MCF 10A (cell line): Measurements from ENCODE around the gene DISP1. TPM values are rescaled to one million over a fixed set of nuclear protein-coding genes. Genes with fewer than 3 reads are reported as not detected.

ENCODE experiments used
- BruUV-seq: library from RNA; stranded (reverse); fragments of 400-500 nt; replicated peaks from 2 replicates; lab custom pipeline; 2021; lab: Mats Ljungman, UMichigan
- CTCF ChIA-PET: fragments of 300-600 bp; sonication (Branson Sonifier 250); formaldehyde crosslinking; extraction: SDS; loops from one replicate; lab custom pipeline; 2021; ENCODE audit warnings: antibody characterized with exemption, inconsistent platforms; lab: Yijun Ruan, JAX
- POLR2A ChIA-PET: fragments of 300-600, 350-650 bp; sonication (Branson Sonifier 250); formaldehyde crosslinking; extraction: SDS; loops from one replicate; lab custom pipeline; 2020; ENCODE audit warnings: antibody characterized with exemption, inconsistent platforms; lab: Yijun Ruan, JAX
- DNase-seq: peaks from one replicate; pipeline ENCODE4 v3.0.0-alpha.2; 2018; ENCODE audit not compliant: unreplicated experiment
- H3K27ac Mint-ChIP-seq: one replicate; pipeline ENCODE4 v1.8.0; 2022; ENCODE audit warnings: mild to moderate bottlenecking, low read depth, mixed read lengths; ENCODE audit not compliant: unreplicated experiment
- H3K27me3 Mint-ChIP-seq: one replicate; pipeline ENCODE4 v1.8.0; 2022; ENCODE audit warnings: mixed read lengths; ENCODE audit not compliant: insufficient read depth, unreplicated experiment
- H3K36me3 Mint-ChIP-seq: one replicate; pipeline ENCODE4 v1.8.0; 2022; ENCODE audit warnings: mild to moderate bottlenecking, moderate library complexity, mixed read lengths; ENCODE audit not compliant: insufficient read depth, unreplicated experiment
- H3K4me1 Mint-ChIP-seq: one replicate; pipeline ENCODE4 v1.8.0; 2022; ENCODE audit warnings: mixed read lengths; ENCODE audit not compliant: insufficient read depth, unreplicated experiment
- H3K4me3 Mint-ChIP-seq: one replicate; pipeline ENCODE4 v1.8.0; 2022; ENCODE audit warnings: mild to moderate bottlenecking, moderate library complexity, mixed read lengths; ENCODE audit not compliant: unreplicated experiment
- H3K9me3 Mint-ChIP-seq: one replicate; pipeline ENCODE4 v1.8.0; 2022; ENCODE audit warnings: mixed read lengths; ENCODE audit not compliant: unreplicated experiment
- intact Hi-C: fragments of 100-400 bp; cut with micrococcal nuclease; formaldehyde crosslinking; loops from 2 replicates; pipeline ENCODE4 v1.14.1; 2022
- total RNA-seq: library from RNA; stranded (reverse); gene quantifications from 2 replicates; pipeline ENCODE4 v1.2.3, GENCODE V29; 2022
- TF ChIP-seq, protein P1 (sequence below): fragments of 200-600 bp; IDR thresholded peaks from one replicate; pipeline ENCODE4 v1.8.0; 2022; ENCODE audit warnings: antibody characterized with exemption, mild to moderate bottlenecking; ENCODE audit not compliant: unreplicated experiment

Gene DISP1
- total RNA-seq, 1 experiment from 2014 or later = 6.7 TPM

DNA sequence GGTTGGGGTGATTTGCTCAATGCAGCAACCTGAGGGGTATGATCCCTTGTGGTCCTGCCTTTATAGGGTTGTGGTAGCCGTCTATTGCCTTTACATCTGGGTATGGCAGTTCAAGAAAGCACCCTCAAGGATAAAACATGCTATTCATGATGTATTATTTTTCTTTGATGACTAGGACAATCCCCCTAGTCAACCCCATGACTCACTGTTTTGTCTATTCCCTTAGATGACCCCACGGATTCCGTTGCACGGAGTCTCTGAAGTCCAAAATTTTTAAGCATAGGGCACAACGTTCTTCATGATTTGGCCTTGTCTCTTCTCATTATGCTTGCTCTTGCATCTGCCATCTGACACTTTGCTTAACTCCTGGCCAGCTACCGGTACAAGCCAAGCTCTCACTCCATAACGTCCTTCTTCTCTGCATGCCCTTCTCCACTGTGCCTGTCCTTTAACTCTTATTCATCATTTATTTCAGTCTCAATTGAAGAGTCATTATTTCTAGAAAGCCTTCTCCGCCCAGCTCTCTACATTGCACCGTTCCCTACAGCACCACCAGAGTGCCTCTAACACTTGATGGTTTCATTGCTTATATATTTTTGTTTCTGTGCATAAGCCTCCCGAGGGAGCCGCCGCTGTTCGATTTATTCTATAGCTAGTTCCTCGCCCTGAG, 838 bp upstream of the DISP1 start:
- no peak for DNase-seq
- intact Hi-C loops = loop anchor here (10.0 kb wide), 1 partner anchor 441 kb away; no protein-coding TSS in a partner anchor
- Mint-ChIP-seq H3K9me3 (no peaks in the 10 kb centered on the region), H3K4me3 (peak overlapping the region; percentile 96), H3K36me3 (no peaks in the 10 kb centered on the region), H3K4me1 (peaks cover 27% of the 10 kb centered on the region), H3K27me3 (no peaks in the 10 kb centered on the region), H3K27ac (no peak overlapping the region)
- TF ChIP-seq, protein P1, sequence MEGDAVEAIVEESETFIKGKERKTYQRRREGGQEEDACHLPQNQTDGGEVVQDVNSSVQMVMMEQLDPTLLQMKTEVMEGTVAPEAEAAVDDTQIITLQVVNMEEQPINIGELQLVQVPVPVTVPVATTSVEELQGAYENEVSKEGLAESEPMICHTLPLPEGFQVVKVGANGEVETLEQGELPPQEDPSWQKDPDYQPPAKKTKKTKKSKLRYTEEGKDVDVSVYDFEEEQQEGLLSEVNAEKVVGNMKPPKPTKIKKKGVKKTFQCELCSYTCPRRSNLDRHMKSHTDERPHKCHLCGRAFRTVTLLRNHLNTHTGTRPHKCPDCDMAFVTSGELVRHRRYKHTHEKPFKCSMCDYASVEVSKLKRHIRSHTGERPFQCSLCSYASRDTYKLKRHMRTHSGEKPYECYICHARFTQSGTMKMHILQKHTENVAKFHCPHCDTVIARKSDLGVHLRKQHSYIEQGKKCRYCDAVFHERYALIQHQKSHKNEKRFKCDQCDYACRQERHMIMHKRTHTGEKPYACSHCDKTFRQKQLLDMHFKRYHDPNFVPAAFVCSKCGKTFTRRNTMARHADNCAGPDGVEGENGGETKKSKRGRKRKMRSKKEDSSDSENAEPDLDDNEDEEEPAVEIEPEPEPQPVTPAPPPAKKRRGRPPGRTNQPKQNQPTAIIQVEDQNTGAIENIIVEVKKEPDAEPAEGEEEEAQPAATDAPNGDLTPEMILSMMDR = no peak
- ChIA-PET POLR2A (interaction anchor here (0.6 kb wide), 2 partner anchors 59 to 60 kb away, joined by 3 read pairs; no protein-coding TSS in a partner anchor), CTCF (interaction anchor here (1.0 to 2.3 kb wide), 5 partner anchors 14 to 276 kb away, joined by 3 to 7 read pairs (median 4); no protein-coding TSS in a partner anchor)
- BruUV-seq = no TSS peak

DNA sequence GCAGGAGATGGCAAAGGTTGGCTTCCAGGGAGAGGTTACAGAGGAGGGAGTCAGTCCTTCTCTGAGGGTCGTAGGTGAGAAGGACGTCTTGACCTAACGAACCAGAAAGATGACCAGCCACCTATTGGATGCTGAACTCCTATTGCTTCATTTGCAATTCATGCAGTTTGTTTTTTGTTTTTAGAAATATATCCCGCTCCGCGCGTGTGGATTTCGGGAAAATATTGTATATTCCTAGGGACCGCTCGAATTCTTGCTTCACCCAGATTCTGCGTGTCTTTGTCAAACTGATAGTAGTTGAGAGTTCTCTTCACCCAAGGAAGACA, 564 bp downstream of the DISP1 start:
- intact Hi-C loops = loop anchor here (5.0 to 10.0 kb wide), 2 partner anchors 177 to 439 kb away; no protein-coding TSS in a partner anchor
- H3K4me3 Mint-ChIP-seq = peak overlapping the region; percentile 96
- CTCF ChIA-PET = interaction anchor here (0.7 to 2.8 kb wide), 10 partner anchors 8 to 274 kb away, joined by 3 to 20 read pairs (median 3); no protein-coding TSS in a partner anchor
- H3K36me3 Mint-ChIP-seq = no peaks in the 10 kb centered on the region
- BruUV-seq = TSS peak; percentile 56
- H3K9me3 Mint-ChIP-seq = no peaks in the 10 kb centered on the region
- DNase-seq = no peak
- peaks cover 34% of the 10 kb centered on the region for H3K4me1 Mint-ChIP-seq
- peak overlapping the region; percentile 96 for H3K27ac Mint-ChIP-seq
- H3K27me3 Mint-ChIP-seq = no peaks in the 10 kb centered on the region
- TF ChIP-seq, protein P1 = no peak
- POLR2A ChIA-PET = interaction anchor here (0.7 to 2.5 kb wide), 13 partner anchors 9 to 685 kb away, joined by 3 to 15 read pairs (median 4); no protein-coding TSS in a partner anchor

DNA sequence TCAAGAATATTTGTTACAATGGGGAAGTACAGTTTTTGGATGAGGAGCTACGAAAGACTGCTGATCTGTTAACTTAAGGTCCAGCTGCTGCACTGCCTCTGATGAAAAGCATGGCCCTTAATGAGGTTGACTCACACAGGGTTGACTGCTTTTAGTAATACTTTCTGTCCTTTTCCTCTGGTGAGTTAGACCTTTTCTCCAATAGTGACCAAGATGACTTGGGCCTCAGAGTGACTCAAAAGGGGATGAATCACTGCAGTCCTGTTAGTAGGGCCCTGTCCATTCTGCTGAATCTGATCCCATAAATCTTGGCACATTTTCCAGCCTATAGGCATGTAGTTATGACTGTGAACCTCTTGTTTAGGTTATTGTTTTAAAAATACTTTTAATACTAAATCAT, 2.7 kb downstream of the DISP1 start:
- peaks cover 35% of the 10 kb centered on the region for H3K4me1 Mint-ChIP-seq
- H3K27me3 Mint-ChIP-seq = no peaks in the 10 kb centered on the region
- no peaks in the 10 kb centered on the region for H3K9me3 Mint-ChIP-seq
- intact Hi-C loops = loop anchor here (5.0 to 10.0 kb wide), 2 partner anchors 175 to 437 kb away; no protein-coding TSS in a partner anchor
- H3K36me3 Mint-ChIP-seq = no peaks in the 10 kb centered on the region
- BruUV-seq = no TSS peak
- TF ChIP-seq, protein P1 = no peak
- CTCF ChIA-PET = interaction anchor here (0.6 to 2.8 kb wide), 8 partner anchors 9 to 1029 kb away, joined by 3 to 20 read pairs (median 4); partner anchors contain the start of gene FAM177B
- POLR2A ChIA-PET = interaction anchor here (0.5 to 2.5 kb wide), 9 partner anchors 12 to 959 kb away, joined by 3 to 15 read pairs (median 4); partner anchors contain the start of genes AIDA and BROX
- peak overlapping the region; percentile 10 for H3K27ac Mint-ChIP-seq
- peak; percentile 98 for DNase-seq
- H3K4me3 Mint-ChIP-seq = no peak overlapping the region

DNA sequence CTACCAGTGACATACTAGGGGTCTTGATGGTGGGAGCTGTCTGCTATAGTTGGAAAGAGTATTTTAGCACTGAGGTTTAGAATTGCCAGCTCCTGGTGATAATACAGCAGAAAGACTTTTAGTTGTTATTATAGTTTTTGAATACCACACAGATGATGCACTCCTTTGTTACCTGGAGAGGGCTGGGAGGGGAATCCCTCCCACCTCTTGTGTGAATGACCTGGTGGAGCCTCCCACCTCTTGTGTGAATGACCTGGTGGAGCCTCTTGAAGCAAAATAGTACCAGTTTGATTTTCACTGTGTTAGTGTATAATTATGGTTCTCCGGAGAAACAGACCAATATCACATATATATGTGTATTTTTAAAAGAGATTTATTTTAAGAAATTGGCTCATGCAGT, 3.3 kb downstream of the DISP1 start:
- DNase-seq = no peak
- BruUV-seq = no TSS peak
- H3K27me3 Mint-ChIP-seq = no peaks in the 10 kb centered on the region
- H3K9me3 Mint-ChIP-seq = no peaks in the 10 kb centered on the region
- TF ChIP-seq, protein P1 = no peak
- H3K4me3 Mint-ChIP-seq = no peak overlapping the region
- peak overlapping the region; percentile 10 for H3K27ac Mint-ChIP-seq
- ChIA-PET CTCF (interaction anchor here (0.6 to 1.7 kb wide), 5 partner anchors 14 to 1028 kb away, joined by 3 to 7 read pairs (median 4); no protein-coding TSS in a partner anchor), POLR2A (interaction anchor here (0.7 to 2.5 kb wide), 3 partner anchors 11 to 682 kb away, joined by 3 to 8 read pairs (median 3); no protein-coding TSS in a partner anchor)
- H3K36me3 Mint-ChIP-seq = no peaks in the 10 kb centered on the region
- intact Hi-C loops = loop anchor here (5.0 to 10.0 kb wide), 2 partner anchors 174 to 437 kb away; no protein-coding TSS in a partner anchor
- peaks cover 38% of the 10 kb centered on the region for H3K4me1 Mint-ChIP-seq
